ENCODE results near the gene ZBTB14.

The ZBTB14 gene

GRCh38 chr18:5268874-5269273, 26.7 kb downstream of the ZBTB14 start:
- H3K4me3 ChIP-seq (ENCODE audit: low read length): no peak overlapping the region
- no peak for TF ChIP-seq ZNF274 (IDR thresholded peaks at IDR 0.05; ENCODE audit: low read depth, low read length)

GRCh38 chr18:5266721-5267120, 28.8 kb downstream of the ZBTB14 start:
- TF ChIP-seq ZNF274 (IDR thresholded peaks at IDR 0.05; ENCODE audit: low read depth, low read length): no peak
- H3K4me3 ChIP-seq (ENCODE audit: low read length): no peak overlapping the region

GRCh38 chr18:5253910-5254309, 41.6 kb downstream of the ZBTB14 start:
- no peak overlapping the region for H3K4me3 ChIP-seq (ENCODE audit: low read length)
- TF ChIP-seq ZNF274 (IDR thresholded peaks at IDR 0.05; ENCODE audit: low read depth, low read length): no peak

GRCh38 chr18:5251117-5251516, 44.4 kb downstream of the ZBTB14 start:
- no peak for TF ChIP-seq ZNF274 (IDR thresholded peaks at IDR 0.05; ENCODE audit: low read depth, low read length)
- no peak overlapping the region for H3K4me3 ChIP-seq (ENCODE audit: low read length)

GRCh38 chr18:5250603-5251002, 44.9 kb downstream of the ZBTB14 start:
- no peak overlapping the region for H3K4me3 ChIP-seq (ENCODE audit: low read length)

GRCh38 chr18:5244941-5245340, 50.6 kb downstream of the ZBTB14 start:
- H3K4me3 ChIP-seq (ENCODE audit: low read length): no peak overlapping the region
- TF ChIP-seq ZNF274 (IDR thresholded peaks at IDR 0.05; ENCODE audit: low read depth, low read length): no peak

More at GRCh38 chr18:5250603-5251002, 44.9 kb downstream of the ZBTB14 start:
- TF ChIP-seq ZNF274 (IDR thresholded peaks at IDR 0.05; ENCODE audit: low read depth, low read length): no peak

- no peak overlapping the region; the same call in 1 of the 2 replicates for H3K4me3 ChIP-seq (ENCODE audit: low read length)
Observed at GRCh38 chr18:5239447-5239846, 56.1 kb downstream of the ZBTB14 start.

More at GRCh38 chr18:5239447-5239846, 56.1 kb downstream of the ZBTB14 start:
- TF ChIP-seq ZNF274 (IDR thresholded peaks at IDR 0.05; ENCODE audit: low read depth, low read length): no peak

All from GM08714 (cell line).